Panc1 (cell line): ENCODE data around the gene CTAGE1. TPM values are rescaled to one million over a fixed set of nuclear protein-coding genes. Genes with fewer than 3 reads are reported as not detected.

Source experiments
- ATAC-seq: fragments of 200-7000 bp; cut with Tn5 transposase; 2 replicates; pipeline ENCODE4 v1.9.1; 2020; ENCODE audit warnings: mild to moderate bottlenecking, moderate library complexity
- BruUV-seq: library from RNA; stranded (reverse); fragments of 400-500 nt; replicated peaks from 2 replicates; lab custom pipeline; 2021; lab: Mats Ljungman, UMichigan
- CTCF ChIA-PET: fragments of 300-600 bp; sonication (Branson Sonifier 250); formaldehyde crosslinking; loops from one replicate; lab custom pipeline; 2022; ENCODE audit warnings: antibody characterized with exemption; lab: Charles Lee
- POLR2A ChIA-PET: fragments of 300-600 bp; sonication (Branson Sonifier 250); formaldehyde crosslinking; loops from one replicate; lab custom pipeline; 2022; ENCODE audit warnings: antibody characterized with exemption; lab: Charles Lee
- DNase-seq: peaks from one replicate; pipeline ENCODE4 v3.0.0-alpha.2; 2010; ENCODE audit warnings: low read depth, low spot score
- H3K27ac ChIP-seq: 2 replicates; pipeline ENCODE4 v1.5.1; 2011; ENCODE audit warnings: mild to moderate bottlenecking, low read length, inconsistent platforms
- H3K27me3 ChIP-seq: fragments of 200-500 bp; sonication (Bioruptor generic); 2 replicates; pipeline ENCODE4 v1.6.0; 2014; ENCODE audit warnings: low read length, inconsistent platforms; ENCODE audit not compliant: control insufficient read depth, insufficient read depth
- H3K36me3 ChIP-seq: fragments of 200-500 bp; sonication (Bioruptor generic); 2 replicates; pipeline ENCODE4 v1.5.1; 2014; ENCODE audit warnings: inconsistent platforms, mild to moderate bottlenecking, low read length, moderate library complexity; ENCODE audit not compliant: control insufficient read depth, insufficient read depth
- H3K4me1 ChIP-seq: 2 replicates; pipeline ENCODE4 v1.5.1; 2011; ENCODE audit warnings: inconsistent platforms, mild to moderate bottlenecking, low read length, moderate library complexity; ENCODE audit not compliant: control insufficient read depth, insufficient read depth
- H3K4me3 ChIP-seq, 2 experiments: 2 replicates each; pipeline ENCODE4 v1.5.1; 2011 to 2012; ENCODE audit warnings: low read depth in 2 of 2, low read length in 2 of 2, mild to moderate bottlenecking in 2 of 2, inconsistent platforms in 1 of 2, moderate library complexity in 1 of 2
- H3K9me3 ChIP-seq: fragments of 200-500 bp; sonication (Bioruptor generic); 2 replicates; pipeline ENCODE4 v1.5.1; 2014; ENCODE audit warnings: low read depth, mild to moderate bottlenecking, inconsistent platforms, low read length, moderate library complexity; ENCODE audit not compliant: control insufficient read depth, insufficient read depth
- POLR2AphosphoS5 ChIP-seq: IDR thresholded peaks from 2 replicates; pipeline ENCODE4 v1.6.1; 2012; ENCODE audit warnings: mild to moderate bottlenecking, low read depth, low read length, moderate library complexity
- SIN3A ChIP-seq: IDR thresholded peaks from 2 replicates; pipeline ENCODE4 v1.6.1; 2012; ENCODE audit warnings: low read depth, mild to moderate bottlenecking, low read length, moderate library complexity, borderline replicate concordance; ENCODE audit not compliant: insufficient read depth
- TCF7L2 ChIP-seq: IDR thresholded peaks from 2 replicates; pipeline ENCODE4 v1.6.1; 2011; ENCODE audit warnings: mild to moderate bottlenecking, low read depth, low read length, inconsistent platforms
- in situ Hi-C: cut with HindIII; loops from 2 replicates; pipeline ENCODE4 v1.10.0; 2016; ENCODE audit warnings: low sequenced_read_pairs, low pct_unique_long_range_greater_than_20kb
- intact Hi-C: fragments of 100-400 bp; cut with micrococcal nuclease; formaldehyde crosslinking; loops from one replicate; pipeline ENCODE4 v1.10.0; 2022; ENCODE audit not compliant: unreplicated experiment
- total RNA-seq: library from RNA; stranded (reverse); gene quantifications from one replicate; pipeline ENCODE4 v1.2.1, GENCODE V29; 2021; ENCODE audit not compliant: unreplicated experiment
- TF ChIP-seq, protein P1 (sequence below), 2 experiments: IDR thresholded peaks; 2 replicates each; pipeline ENCODE4 v1.6.1; 2011 to 2012; ENCODE audit warnings: low read depth in 2 of 2, control low read depth in 1 of 2, low read length in 1 of 2, mild to moderate bottlenecking in 1 of 2, moderate library complexity in 1 of 2; ENCODE audit not compliant: insufficient read depth in 1 of 2
- TF ChIP-seq, protein P2 (sequence below): fragments of 450-650 bp; IDR thresholded peaks from 2 replicates; pipeline ENCODE4 v1.5.1; 2017; ENCODE audit warnings: mild to moderate bottlenecking

The CTAGE1 gene
- total RNA-seq, 1 experiment from 2014 or later: not detected

DNA sequence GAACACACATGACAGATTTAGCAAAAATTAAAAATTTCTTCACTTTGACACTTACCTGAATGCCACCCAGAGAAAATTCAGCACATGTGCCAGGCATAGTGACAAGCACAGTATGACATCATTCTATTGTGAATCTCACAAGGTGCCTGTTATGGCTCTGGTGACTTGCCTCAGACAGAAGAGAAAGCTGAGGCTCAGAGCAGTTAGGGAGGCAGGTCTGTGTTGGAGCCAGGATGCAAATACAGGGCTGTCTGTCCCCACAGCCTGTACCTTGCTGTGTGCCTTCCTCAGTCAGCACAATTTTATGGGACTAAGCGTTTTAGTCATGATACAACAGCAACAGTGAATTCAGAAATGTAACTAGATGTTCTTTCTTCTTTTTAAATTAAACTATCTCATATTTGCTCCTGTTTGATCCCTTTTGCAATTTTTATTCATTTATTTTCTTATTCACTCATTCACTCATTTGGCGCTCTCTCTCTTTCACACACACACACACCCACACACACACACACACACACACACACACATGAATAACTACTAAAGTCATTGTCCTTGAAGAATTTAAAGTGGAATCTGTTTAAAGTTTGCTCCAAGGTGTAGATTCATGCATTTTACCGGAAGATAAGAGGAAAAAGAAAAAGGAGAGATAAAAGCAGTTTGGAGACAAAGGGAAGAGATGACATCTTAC lies 37.9 kb upstream of the CTAGE1 start:
- TF ChIP-seq, protein P1, sequence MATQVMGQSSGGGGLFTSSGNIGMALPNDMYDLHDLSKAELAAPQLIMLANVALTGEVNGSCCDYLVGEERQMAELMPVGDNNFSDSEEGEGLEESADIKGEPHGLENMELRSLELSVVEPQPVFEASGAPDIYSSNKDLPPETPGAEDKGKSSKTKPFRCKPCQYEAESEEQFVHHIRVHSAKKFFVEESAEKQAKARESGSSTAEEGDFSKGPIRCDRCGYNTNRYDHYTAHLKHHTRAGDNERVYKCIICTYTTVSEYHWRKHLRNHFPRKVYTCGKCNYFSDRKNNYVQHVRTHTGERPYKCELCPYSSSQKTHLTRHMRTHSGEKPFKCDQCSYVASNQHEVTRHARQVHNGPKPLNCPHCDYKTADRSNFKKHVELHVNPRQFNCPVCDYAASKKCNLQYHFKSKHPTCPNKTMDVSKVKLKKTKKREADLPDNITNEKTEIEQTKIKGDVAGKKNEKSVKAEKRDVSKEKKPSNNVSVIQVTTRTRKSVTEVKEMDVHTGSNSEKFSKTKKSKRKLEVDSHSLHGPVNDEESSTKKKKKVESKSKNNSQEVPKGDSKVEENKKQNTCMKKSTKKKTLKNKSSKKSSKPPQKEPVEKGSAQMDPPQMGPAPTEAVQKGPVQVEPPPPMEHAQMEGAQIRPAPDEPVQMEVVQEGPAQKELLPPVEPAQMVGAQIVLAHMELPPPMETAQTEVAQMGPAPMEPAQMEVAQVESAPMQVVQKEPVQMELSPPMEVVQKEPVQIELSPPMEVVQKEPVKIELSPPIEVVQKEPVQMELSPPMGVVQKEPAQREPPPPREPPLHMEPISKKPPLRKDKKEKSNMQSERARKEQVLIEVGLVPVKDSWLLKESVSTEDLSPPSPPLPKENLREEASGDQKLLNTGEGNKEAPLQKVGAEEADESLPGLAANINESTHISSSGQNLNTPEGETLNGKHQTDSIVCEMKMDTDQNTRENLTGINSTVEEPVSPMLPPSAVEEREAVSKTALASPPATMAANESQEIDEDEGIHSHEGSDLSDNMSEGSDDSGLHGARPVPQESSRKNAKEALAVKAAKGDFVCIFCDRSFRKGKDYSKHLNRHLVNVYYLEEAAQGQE (IDR thresholded peaks at IDR 0.05; ENCODE audit: insufficient read depth in 1 of 2, low read depth in 2 of 2, low read length in 1 of 2): no peak
- TF ChIP-seq SIN3A: no peak
- no peak for TF ChIP-seq POLR2AphosphoS5
- TF ChIP-seq TCF7L2: no peak
- TF ChIP-seq, protein P2, sequence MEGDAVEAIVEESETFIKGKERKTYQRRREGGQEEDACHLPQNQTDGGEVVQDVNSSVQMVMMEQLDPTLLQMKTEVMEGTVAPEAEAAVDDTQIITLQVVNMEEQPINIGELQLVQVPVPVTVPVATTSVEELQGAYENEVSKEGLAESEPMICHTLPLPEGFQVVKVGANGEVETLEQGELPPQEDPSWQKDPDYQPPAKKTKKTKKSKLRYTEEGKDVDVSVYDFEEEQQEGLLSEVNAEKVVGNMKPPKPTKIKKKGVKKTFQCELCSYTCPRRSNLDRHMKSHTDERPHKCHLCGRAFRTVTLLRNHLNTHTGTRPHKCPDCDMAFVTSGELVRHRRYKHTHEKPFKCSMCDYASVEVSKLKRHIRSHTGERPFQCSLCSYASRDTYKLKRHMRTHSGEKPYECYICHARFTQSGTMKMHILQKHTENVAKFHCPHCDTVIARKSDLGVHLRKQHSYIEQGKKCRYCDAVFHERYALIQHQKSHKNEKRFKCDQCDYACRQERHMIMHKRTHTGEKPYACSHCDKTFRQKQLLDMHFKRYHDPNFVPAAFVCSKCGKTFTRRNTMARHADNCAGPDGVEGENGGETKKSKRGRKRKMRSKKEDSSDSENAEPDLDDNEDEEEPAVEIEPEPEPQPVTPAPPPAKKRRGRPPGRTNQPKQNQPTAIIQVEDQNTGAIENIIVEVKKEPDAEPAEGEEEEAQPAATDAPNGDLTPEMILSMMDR: no peak
- in situ Hi-C loops (no loop called here), intact Hi-C loops (no loop called here)
- H3K36me3 ChIP-seq: no peaks in the 10 kb centered on the region
- DNase-seq: no peak
- no peak overlapping the region for H3K4me3 ChIP-seq
- H3K27ac ChIP-seq: no peak overlapping the region
- 0 out of 2 replicates have a peak, but pooled peaks cover 2% of the 10 kb centered on the region for H3K27me3 ChIP-seq
- ATAC-seq: no peak
- ChIA-PET POLR2A (no interaction called here), CTCF (no interaction called here)
- no TSS peak for BruUV-seq
- H3K9me3 ChIP-seq: no peaks in the 10 kb centered on the region
- no peaks in the 10 kb centered on the region; the same call in 1 of the 2 replicates for H3K4me1 ChIP-seq

DNA sequence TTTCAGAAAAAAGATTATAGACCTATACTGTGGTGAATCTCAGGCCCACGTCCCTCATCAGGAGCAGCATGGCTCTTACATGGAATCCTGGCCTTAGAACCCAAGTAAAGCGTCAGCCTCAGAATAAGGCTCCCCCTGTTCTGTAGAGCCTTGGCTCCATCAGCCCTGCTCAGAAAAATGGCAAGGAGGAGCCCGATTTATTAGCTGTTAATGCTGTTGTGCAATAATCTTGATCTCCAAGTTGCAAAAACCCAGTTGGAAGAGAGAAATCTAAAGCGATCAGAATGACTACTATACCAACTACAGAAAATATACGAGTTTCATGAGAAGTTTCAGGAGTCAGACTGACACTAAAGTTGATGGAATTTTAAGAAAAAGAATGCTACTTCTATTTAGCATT lies 35.6 kb upstream of the CTAGE1 start:
- Histone ChIP-seq H3K4me1 (no peaks in the 10 kb centered on the region; the same call in 1 of the 2 replicates), H3K27me3 (0 out of 2 replicates have a peak, but pooled peaks cover 2% of the 10 kb centered on the region), H3K36me3 (no peaks in the 10 kb centered on the region), H3K9me3 (no peaks in the 10 kb centered on the region), H3K27ac (no peak overlapping the region), H3K4me3 (no peak overlapping the region)
- ATAC-seq (no peak), DNase-seq (no peak)
- TF ChIP-seq TCF7L2: no peak
- POLR2A ChIA-PET: interaction anchor here (0.5 kb wide), 1 partner anchor 43 kb away, joined by 11 read pairs; no protein-coding TSS in a partner anchor
- intact Hi-C loops (no loop called here), in situ Hi-C loops (no loop called here)
- CTCF ChIA-PET: no interaction called here
- BruUV-seq: no TSS peak

DNA sequence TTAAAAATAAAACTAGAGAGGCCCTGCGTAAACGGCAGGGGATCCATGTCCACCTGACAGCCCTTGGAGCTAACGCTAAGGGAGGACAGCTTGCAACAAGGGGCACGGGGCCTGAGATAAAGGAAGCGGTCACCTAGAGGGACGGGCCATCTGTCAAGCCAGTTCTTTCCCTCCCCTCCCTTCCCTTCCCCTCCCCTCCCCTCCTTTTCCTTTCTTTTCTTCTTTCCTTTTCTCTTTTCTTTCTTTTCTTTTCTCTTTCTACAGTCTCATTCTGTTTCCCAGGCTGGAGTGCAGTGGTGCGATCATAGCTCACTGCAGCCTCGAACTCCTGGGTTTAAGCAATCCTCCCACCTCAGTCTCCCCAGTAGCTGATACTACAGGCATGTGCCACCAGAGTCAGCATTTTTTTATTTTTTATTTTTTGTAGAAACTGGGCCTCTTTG lies 34.5 kb upstream of the CTAGE1 start:
- in situ Hi-C loops (no loop called here), intact Hi-C loops (no loop called here)
- no peaks in the 10 kb centered on the region; the same call in 1 of the 2 replicates for H3K4me1 ChIP-seq
- no TSS peak for BruUV-seq
- 0 out of 2 replicates have a peak, but pooled peaks cover 2% of the 10 kb centered on the region for H3K27me3 ChIP-seq
- CTCF ChIA-PET: no interaction called here
- no peaks in the 10 kb centered on the region for H3K36me3 ChIP-seq
- H3K4me3 ChIP-seq: no peak overlapping the region
- POLR2A ChIA-PET: no interaction called here
- DNase-seq: no peak
- no peak overlapping the region for H3K27ac ChIP-seq
- no peaks in the 10 kb centered on the region for H3K9me3 ChIP-seq
- ATAC-seq: no peak
- TF ChIP-seq POLR2AphosphoS5 (no peak), TCF7L2 (no peak), SIN3A (no peak)
- TF ChIP-seq, protein P2: no peak
- TF ChIP-seq, protein P1 (IDR thresholded peaks at IDR 0.05; ENCODE audit: insufficient read depth in 1 of 2, low read depth in 2 of 2, low read length in 1 of 2): no peak
